Nucleus accumbens (tissue), 56 donors: Measurements from ENCODE around the gene NOP16.

ENCODE experiments used
- DNase-seq, 56 donors: peaks; one replicate each; lab custom pipeline; 2025; lab: John Stamatoyannopoulos, UW

Gene NOP16

GRCh38 chr5:176388444-176389134 is at the start of gene NOP16, which contains the start of gene HIGD2A:
NOP16 (minus strand) TSS chr5:176388598; CDS start chr5:176388539, 59 bp downstream.
HIGD2A (plus strand) TSS chr5:176388751; CDS start chr5:176388820, 69 bp downstream.
- peak; percentile 91 to 100 (median 98) for DNase-seq

- no peak for DNase-seq
Measured at GRCh38 chr5:176436656-176437055, 48.3 kb upstream of the NOP16 start.

- no peak for DNase-seq
Measured at GRCh38 chr5:176432707-176433106, 44.3 kb upstream of the NOP16 start.

GRCh38 chr5:176429972-176430371 is 41.6 kb upstream of the NOP16 start:
- DNase-seq: no peak

- no peak for DNase-seq
Measured at GRCh38 chr5:176427971-176428370, 39.6 kb upstream of the NOP16 start.

GRCh38 chr5:176426876-176427275 is 38.5 kb upstream of the NOP16 start:
- DNase-seq: no peak

- DNase-seq: no peak
Measured at GRCh38 chr5:176425791-176426190, 37.4 kb upstream of the NOP16 start.

GRCh38 chr5:176425138-176425537 is 36.7 kb upstream of the NOP16 start:
- no peak for DNase-seq

- no peak for DNase-seq
Measured at GRCh38 chr5:176424181-176424580, 35.8 kb upstream of the NOP16 start.

- no peak for DNase-seq
Measured at GRCh38 chr5:176420972-176421544, 32.7 kb upstream of the NOP16 start.

- no peak for DNase-seq
Measured at GRCh38 chr5:176420086-176420485, 31.7 kb upstream of the NOP16 start.

GRCh38 chr5:176418251-176418650 is 29.9 kb upstream of the NOP16 start:
- DNase-seq: no peak

- DNase-seq: no peak
Measured at GRCh38 chr5:176416965-176417364, 28.6 kb upstream of the NOP16 start.

GRCh38 chr5:176415952-176416924 is 27.8 kb upstream of the NOP16 start, which contains the start of gene CLTB:
CLTB (minus strand) TSS chr5:176416539; CDS start chr5:176416363, 176 bp downstream.
- peak in 54 of 56 donors; percentile 31 to 94 (median 78) for DNase-seq

GRCh38 chr5:176415240-176415951 is 27.0 kb upstream of the NOP16 start:
- peak in 1 of 56 donors; percentile 9 for DNase-seq

- no peak for DNase-seq
Measured at GRCh38 chr5:176414704-176415103, 26.3 kb upstream of the NOP16 start.

- no peak for DNase-seq
Measured at GRCh38 chr5:176413709-176414191, 25.4 kb upstream of the NOP16 start.

GRCh38 chr5:176413255-176413565 is 24.8 kb upstream of the NOP16 start:
- DNase-seq: no peak

GRCh38 chr5:176412517-176413254 is 24.3 kb upstream of the NOP16 start:
- DNase-seq: no peak
